ENCODE results near the gene OR52E8. TPM values are rescaled to one million over a fixed set of nuclear protein-coding genes. Genes with fewer than 3 reads are reported as not detected.

The OR52E8 gene
- total and polyA plus RNA-seq, 4 donors = not detected

DNA sequence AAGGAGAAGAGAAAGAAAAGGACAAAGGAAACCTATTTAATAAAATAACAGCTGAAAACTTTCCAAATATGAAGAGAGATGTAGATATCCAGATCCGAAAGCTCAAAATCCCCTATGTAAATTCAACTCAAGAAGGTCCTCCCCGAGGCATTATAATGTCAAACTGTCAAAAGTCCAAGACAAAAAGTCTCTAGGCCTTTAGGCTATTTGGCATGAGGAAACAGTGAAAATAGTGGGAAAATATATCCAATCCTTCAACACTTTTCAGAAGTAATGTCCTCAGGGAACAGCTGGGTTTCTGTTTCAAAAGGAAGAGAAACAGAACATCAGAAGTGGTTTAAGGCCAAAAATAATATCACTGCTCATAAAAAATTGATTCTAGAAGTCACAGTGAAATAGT, 21.1 kb upstream of the OR52E8 start:
- WGBS = 76% methylated on average over 2 of the region's 2 CpGs
- TF ChIP-seq TAF1 (conservative IDR thresholded peaks at IDR 0.05) (no peak), GABPA (IDR thresholded peaks at IDR 0.05 in 1 of 2, conservative IDR thresholded peaks at IDR 0.05 in 1 of 2) (no peak), YY1 (IDR thresholded peaks at IDR 0.05) (no peak)
- TF ChIP-seq, protein P1, sequence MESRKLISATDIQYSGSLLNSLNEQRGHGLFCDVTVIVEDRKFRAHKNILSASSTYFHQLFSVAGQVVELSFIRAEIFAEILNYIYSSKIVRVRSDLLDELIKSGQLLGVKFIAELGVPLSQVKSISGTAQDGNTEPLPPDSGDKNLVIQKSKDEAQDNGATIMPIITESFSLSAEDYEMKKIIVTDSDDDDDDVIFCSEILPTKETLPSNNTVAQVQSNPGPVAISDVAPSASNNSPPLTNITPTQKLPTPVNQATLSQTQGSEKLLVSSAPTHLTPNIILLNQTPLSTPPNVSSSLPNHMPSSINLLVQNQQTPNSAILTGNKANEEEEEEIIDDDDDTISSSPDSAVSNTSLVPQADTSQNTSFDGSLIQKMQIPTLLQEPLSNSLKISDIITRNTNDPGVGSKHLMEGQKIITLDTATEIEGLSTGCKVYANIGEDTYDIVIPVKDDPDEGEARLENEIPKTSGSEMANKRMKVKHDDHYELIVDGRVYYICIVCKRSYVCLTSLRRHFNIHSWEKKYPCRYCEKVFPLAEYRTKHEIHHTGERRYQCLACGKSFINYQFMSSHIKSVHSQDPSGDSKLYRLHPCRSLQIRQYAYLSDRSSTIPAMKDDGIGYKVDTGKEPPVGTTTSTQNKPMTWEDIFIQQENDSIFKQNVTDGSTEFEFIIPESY (IDR thresholded peaks at IDR 0.05) = no peak
- H3K9ac ChIP-seq (ENCODE audit: low read depth in 1 of 2, low read length in 2 of 2) = no peak overlapping the region
- peaks cover 0 to 2% (median 0%) of the 10 kb centered on the region in 4 donors for H3K9me3 ChIP-seq (ENCODE audit: control insufficient read depth in 4 of 4, low read length in 3 of 4)
- H3K36me3 ChIP-seq (ENCODE audit: control insufficient read depth in 4 of 4, insufficient read depth in 3 of 4, low read depth in 1 of 4, low read length in 3 of 4) = no peaks in the 10 kb centered on the region
- H3K27ac ChIP-seq (ENCODE audit: low read depth in 1 of 2, low read length in 2 of 2) = no peak overlapping the region
- H3K27me3 ChIP-seq (ENCODE audit: control insufficient read depth in 4 of 4, insufficient read depth in 4 of 4, low read length in 3 of 4) = peaks cover 0 to 12% (median 0%) of the 10 kb centered on the region in 4 donors
- no peak overlapping the region for H3K4me3 ChIP-seq (ENCODE audit: low read depth in 1 of 3, low read length in 3 of 3)
- no peak for DNase-seq (ENCODE audit: low spot score)
- H3K4me1 ChIP-seq (ENCODE audit: control insufficient read depth in 4 of 4, insufficient read depth in 4 of 4, low read length in 3 of 4) = no peaks in the 10 kb centered on the region

DNA sequence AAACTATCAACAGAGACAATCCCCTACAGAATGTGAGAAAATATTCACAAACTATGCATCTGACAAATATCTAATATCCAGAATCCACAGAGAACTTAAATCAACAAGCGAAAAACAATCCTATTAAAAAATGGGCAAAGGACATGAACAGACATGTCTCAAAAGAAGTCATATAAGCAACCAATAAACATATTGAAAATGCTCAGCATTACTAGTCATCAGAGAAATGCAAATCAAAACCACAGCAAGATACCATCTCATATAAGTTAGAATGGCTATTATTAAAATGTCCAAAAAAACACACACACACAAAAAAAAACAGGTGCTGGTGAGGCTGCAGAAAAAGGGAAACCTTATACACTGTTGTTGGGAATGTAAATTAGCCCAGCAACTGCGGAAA, 8.3 kb upstream of the OR52E8 start:
- H3K27me3 ChIP-seq (ENCODE audit: control insufficient read depth in 4 of 4, insufficient read depth in 4 of 4, low read length in 3 of 4) = no peaks in the 10 kb centered on the region
- H3K9me3 ChIP-seq (ENCODE audit: control insufficient read depth in 4 of 4, low read length in 3 of 4) = no peaks in the 10 kb centered on the region
- TF ChIP-seq RXRA (IDR thresholded peaks at IDR 0.05) = no peak
- TF ChIP-seq JUND (IDR thresholded peaks at IDR 0.05) = no peak
- TF ChIP-seq RAD21 (IDR thresholded peaks at IDR 0.05) = no peak
- no peak for TF ChIP-seq HNF4A (conservative IDR thresholded peaks at IDR 0.05)
- no peak overlapping the region for H3K27ac ChIP-seq (ENCODE audit: low read depth in 1 of 2, low read length in 2 of 2)
- no peak overlapping the region for H3K4me3 ChIP-seq (ENCODE audit: low read depth in 1 of 3, low read length in 3 of 3)
- no peaks in the 10 kb centered on the region for H3K4me1 ChIP-seq (ENCODE audit: control insufficient read depth in 4 of 4, insufficient read depth in 4 of 4, low read length in 3 of 4)
- H3K9ac ChIP-seq (ENCODE audit: low read depth in 1 of 2, low read length in 2 of 2) = no peak overlapping the region
- no peaks in the 10 kb centered on the region for H3K36me3 ChIP-seq (ENCODE audit: control insufficient read depth in 4 of 4, insufficient read depth in 3 of 4, low read depth in 1 of 4, low read length in 3 of 4)
- WGBS = 70% methylated on average over 2 of the region's 2 CpGs
- no peak for DNase-seq (ENCODE audit: low spot score)

DNA sequence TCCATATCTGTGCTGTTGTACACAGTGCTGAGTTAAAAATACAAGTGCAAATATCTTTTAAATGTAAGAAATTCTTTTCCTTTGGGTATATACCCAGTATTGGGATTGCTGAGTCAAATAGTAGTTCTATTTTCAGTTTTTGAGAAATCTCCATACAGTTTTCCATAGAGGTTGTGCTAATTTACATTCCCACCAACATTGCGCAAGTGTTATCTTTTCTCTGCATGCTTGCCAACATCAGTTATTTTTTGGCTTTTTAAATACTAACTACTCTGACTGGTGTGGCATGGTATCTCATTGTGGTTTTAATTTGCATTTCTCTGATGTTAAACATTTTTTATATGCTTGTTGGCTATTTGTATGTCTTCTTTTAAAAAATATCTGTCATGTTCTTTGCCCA, 6.5 kb downstream of the OR52E8 start:
- H3K27ac ChIP-seq (ENCODE audit: low read depth in 1 of 2, low read length in 2 of 2) = no peak overlapping the region
- WGBS = 91% methylated on average over 1 of the region's 1 CpG

More for the DNA sequence above, 6.5 kb downstream of the OR52E8 start:
- no peak for TF ChIP-seq TAF1 (conservative IDR thresholded peaks at IDR 0.05)
- TF ChIP-seq, protein P1 (IDR thresholded peaks at IDR 0.05) = no peak
- TF ChIP-seq HNF4G (IDR thresholded peaks at IDR 0.05) = no peak
- TF ChIP-seq HNF4A (conservative IDR thresholded peaks at IDR 0.05) = no peak
- TF ChIP-seq FOXA1 (IDR thresholded peaks at IDR 0.05) = no peak
- TF ChIP-seq, protein P2, sequence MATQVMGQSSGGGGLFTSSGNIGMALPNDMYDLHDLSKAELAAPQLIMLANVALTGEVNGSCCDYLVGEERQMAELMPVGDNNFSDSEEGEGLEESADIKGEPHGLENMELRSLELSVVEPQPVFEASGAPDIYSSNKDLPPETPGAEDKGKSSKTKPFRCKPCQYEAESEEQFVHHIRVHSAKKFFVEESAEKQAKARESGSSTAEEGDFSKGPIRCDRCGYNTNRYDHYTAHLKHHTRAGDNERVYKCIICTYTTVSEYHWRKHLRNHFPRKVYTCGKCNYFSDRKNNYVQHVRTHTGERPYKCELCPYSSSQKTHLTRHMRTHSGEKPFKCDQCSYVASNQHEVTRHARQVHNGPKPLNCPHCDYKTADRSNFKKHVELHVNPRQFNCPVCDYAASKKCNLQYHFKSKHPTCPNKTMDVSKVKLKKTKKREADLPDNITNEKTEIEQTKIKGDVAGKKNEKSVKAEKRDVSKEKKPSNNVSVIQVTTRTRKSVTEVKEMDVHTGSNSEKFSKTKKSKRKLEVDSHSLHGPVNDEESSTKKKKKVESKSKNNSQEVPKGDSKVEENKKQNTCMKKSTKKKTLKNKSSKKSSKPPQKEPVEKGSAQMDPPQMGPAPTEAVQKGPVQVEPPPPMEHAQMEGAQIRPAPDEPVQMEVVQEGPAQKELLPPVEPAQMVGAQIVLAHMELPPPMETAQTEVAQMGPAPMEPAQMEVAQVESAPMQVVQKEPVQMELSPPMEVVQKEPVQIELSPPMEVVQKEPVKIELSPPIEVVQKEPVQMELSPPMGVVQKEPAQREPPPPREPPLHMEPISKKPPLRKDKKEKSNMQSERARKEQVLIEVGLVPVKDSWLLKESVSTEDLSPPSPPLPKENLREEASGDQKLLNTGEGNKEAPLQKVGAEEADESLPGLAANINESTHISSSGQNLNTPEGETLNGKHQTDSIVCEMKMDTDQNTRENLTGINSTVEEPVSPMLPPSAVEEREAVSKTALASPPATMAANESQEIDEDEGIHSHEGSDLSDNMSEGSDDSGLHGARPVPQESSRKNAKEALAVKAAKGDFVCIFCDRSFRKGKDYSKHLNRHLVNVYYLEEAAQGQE (IDR thresholded peaks at IDR 0.05) = no peak
- TF ChIP-seq, protein P3, sequence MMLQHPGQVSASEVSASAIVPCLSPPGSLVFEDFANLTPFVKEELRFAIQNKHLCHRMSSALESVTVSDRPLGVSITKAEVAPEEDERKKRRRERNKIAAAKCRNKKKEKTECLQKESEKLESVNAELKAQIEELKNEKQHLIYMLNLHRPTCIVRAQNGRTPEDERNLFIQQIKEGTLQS (IDR thresholded peaks at IDR 0.05) = no peak
- TF ChIP-seq EGR1 (IDR thresholded peaks at IDR 0.05; ENCODE audit: low read depth in 2 of 2) = no peak
- TF ChIP-seq RAD21 (IDR thresholded peaks at IDR 0.05) = no peak
- TF ChIP-seq, protein P4, sequence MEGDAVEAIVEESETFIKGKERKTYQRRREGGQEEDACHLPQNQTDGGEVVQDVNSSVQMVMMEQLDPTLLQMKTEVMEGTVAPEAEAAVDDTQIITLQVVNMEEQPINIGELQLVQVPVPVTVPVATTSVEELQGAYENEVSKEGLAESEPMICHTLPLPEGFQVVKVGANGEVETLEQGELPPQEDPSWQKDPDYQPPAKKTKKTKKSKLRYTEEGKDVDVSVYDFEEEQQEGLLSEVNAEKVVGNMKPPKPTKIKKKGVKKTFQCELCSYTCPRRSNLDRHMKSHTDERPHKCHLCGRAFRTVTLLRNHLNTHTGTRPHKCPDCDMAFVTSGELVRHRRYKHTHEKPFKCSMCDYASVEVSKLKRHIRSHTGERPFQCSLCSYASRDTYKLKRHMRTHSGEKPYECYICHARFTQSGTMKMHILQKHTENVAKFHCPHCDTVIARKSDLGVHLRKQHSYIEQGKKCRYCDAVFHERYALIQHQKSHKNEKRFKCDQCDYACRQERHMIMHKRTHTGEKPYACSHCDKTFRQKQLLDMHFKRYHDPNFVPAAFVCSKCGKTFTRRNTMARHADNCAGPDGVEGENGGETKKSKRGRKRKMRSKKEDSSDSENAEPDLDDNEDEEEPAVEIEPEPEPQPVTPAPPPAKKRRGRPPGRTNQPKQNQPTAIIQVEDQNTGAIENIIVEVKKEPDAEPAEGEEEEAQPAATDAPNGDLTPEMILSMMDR (IDR thresholded peaks at IDR 0.05; ENCODE audit: low read depth, low read length, missing input control) = no peak
- TF ChIP-seq NR2F2 (IDR thresholded peaks at IDR 0.05) = no peak
- no peak for TF ChIP-seq FOXA2 (IDR thresholded peaks at IDR 0.05)
- no peak for TF ChIP-seq SP1 (IDR thresholded peaks at IDR 0.05)
- TF ChIP-seq GABPA (IDR thresholded peaks at IDR 0.05 in 1 of 2, conservative IDR thresholded peaks at IDR 0.05 in 1 of 2) = no peak
- no peak for TF ChIP-seq RXRA (IDR thresholded peaks at IDR 0.05)
- TF ChIP-seq, protein P5, sequence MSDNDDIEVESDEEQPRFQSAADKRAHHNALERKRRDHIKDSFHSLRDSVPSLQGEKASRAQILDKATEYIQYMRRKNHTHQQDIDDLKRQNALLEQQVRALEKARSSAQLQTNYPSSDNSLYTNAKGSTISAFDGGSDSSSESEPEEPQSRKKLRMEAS (IDR thresholded peaks at IDR 0.05) = no peak
- H3K27me3 ChIP-seq (ENCODE audit: control insufficient read depth in 4 of 4, insufficient read depth in 4 of 4, low read length in 3 of 4) = peaks cover 0 to 4% (median 0%) of the 10 kb centered on the region in 4 donors
- no peak overlapping the region for H3K9ac ChIP-seq (ENCODE audit: low read depth in 1 of 2, low read length in 2 of 2)
- H3K9me3 ChIP-seq (ENCODE audit: control insufficient read depth in 4 of 4, low read length in 3 of 4) = peaks cover 0 to 5% (median 0%) of the 10 kb centered on the region in 4 donors
- H3K4me1 ChIP-seq (ENCODE audit: control insufficient read depth in 4 of 4, insufficient read depth in 4 of 4, low read length in 3 of 4) = no peaks in the 10 kb centered on the region
- H3K36me3 ChIP-seq (ENCODE audit: control insufficient read depth in 4 of 4, insufficient read depth in 3 of 4, low read depth in 1 of 4, low read length in 3 of 4) = no peaks in the 10 kb centered on the region
- DNase-seq (ENCODE audit: low spot score) = no peak
- no peak overlapping the region for H3K4me3 ChIP-seq (ENCODE audit: low read depth in 1 of 3, low read length in 3 of 3)
